ENCODE measurements around the gene NVL. TPM values are rescaled to one million over a fixed set of nuclear protein-coding genes. Genes with fewer than 3 reads are reported as not detected.

Gene NVL
- total and polyA plus RNA-seq, 2 donors from 2014 or later: 16.3 to 24.0 TPM

DNA sequence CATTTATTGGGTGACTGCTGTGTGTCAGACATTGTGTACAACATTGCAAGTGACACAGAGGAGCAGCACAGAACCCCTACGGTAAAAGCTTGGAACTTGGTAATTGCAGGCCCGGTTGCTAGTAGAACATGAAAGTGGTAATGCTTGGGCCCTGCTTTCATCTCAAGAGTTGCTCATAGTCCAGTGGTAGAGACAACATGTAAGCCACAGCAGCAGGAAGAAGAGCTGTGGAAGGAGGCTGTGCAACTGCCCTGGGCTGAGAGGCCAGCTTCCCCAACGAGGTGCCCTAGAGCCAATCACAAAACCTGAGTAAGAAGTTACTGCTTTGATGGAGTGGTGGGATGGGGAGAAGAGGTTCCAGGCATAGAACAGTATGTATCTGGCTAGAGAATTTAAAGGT is 45.1 kb upstream of the NVL start:
- Histone ChIP-seq H3K27ac (ENCODE audit: low read depth in 2 of 2, low read length in 2 of 2) (no peak overlapping the region), H3K4me3 (ENCODE audit: low read length in 3 of 3) (no peak overlapping the region), H3K9me3 (ENCODE audit: control insufficient read depth in 2 of 3, insufficient read depth in 1 of 3, low read length in 3 of 3) (no peaks in the 10 kb centered on the region), H3K36me3 (ENCODE audit: control insufficient read depth in 2 of 3, insufficient read depth in 3 of 3, low read length in 3 of 3) (peaks cover 14 to 50% (median 23%) of the 10 kb centered on the region in 3 donors), H3K4me1 (ENCODE audit: control insufficient read depth in 2 of 3, insufficient read depth in 2 of 3, low read depth in 1 of 3, low read length in 3 of 3) (no peaks in the 10 kb centered on the region), H3K9ac (ENCODE audit: low read length in 3 of 3) (no peak overlapping the region), H3K27me3 (ENCODE audit: control insufficient read depth, insufficient read depth, low read length) (no peaks in the 10 kb centered on the region)
- TF ChIP-seq, protein P1, sequence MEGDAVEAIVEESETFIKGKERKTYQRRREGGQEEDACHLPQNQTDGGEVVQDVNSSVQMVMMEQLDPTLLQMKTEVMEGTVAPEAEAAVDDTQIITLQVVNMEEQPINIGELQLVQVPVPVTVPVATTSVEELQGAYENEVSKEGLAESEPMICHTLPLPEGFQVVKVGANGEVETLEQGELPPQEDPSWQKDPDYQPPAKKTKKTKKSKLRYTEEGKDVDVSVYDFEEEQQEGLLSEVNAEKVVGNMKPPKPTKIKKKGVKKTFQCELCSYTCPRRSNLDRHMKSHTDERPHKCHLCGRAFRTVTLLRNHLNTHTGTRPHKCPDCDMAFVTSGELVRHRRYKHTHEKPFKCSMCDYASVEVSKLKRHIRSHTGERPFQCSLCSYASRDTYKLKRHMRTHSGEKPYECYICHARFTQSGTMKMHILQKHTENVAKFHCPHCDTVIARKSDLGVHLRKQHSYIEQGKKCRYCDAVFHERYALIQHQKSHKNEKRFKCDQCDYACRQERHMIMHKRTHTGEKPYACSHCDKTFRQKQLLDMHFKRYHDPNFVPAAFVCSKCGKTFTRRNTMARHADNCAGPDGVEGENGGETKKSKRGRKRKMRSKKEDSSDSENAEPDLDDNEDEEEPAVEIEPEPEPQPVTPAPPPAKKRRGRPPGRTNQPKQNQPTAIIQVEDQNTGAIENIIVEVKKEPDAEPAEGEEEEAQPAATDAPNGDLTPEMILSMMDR (IDR thresholded peaks at IDR 0.05; ENCODE audit: borderline replicate concordance, extremely low read depth, insufficient read depth): no peak
- DNase-seq (no peak), FAIRE-seq (no peak)
- intact Hi-C loops (cut with DNase I): no loop called here

DNA sequence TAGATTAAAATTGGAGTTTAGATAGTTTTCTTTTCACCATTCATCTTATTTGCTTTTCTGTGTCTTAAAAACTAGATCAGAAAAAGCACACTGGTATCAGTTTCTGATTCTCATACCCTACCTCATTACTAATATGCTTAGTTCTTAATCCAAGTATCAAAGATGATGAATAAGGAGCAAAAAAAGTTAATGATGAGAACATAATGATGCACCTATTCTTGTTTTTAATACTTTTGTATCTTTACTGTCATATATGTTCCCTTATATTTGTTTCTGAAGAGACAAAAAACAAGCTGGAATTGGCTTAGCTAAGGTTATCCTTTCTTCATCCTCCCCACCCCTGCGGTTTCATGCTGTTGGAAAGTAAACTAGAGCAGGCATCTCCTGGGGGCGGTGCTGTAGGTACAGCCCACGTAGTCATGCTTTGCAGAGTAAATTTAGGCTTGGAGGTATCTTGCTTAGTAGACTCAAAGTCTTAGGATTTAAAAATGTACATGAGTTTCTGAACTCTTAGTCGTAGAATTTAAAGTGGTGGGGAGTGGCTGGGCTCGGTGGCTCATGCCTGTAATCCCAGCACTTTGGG is 43.1 kb upstream of the NVL start:
- Histone ChIP-seq H3K27me3 (ENCODE audit: control insufficient read depth, insufficient read depth, low read length) (no peaks in the 10 kb centered on the region), H3K9ac (ENCODE audit: low read length in 3 of 3) (no peak overlapping the region), H3K4me3 (ENCODE audit: low read length in 3 of 3) (no peak overlapping the region), H3K4me1 (ENCODE audit: control insufficient read depth in 2 of 3, insufficient read depth in 2 of 3, low read depth in 1 of 3, low read length in 3 of 3) (no peaks in the 10 kb centered on the region), H3K36me3 (ENCODE audit: control insufficient read depth in 2 of 3, insufficient read depth in 3 of 3, low read length in 3 of 3) (peaks cover 12 to 54% (median 23%) of the 10 kb centered on the region in 3 donors), H3K27ac (ENCODE audit: low read depth in 2 of 2, low read length in 2 of 2) (no peak overlapping the region), H3K9me3 (ENCODE audit: control insufficient read depth in 2 of 3, insufficient read depth in 1 of 3, low read length in 3 of 3) (no peaks in the 10 kb centered on the region)
- intact Hi-C loops (cut with DNase I): no loop called here
- no peak for DNase-seq
- TF ChIP-seq, protein P1 (IDR thresholded peaks at IDR 0.05; ENCODE audit: borderline replicate concordance, extremely low read depth, insufficient read depth): no peak
- FAIRE-seq: no peak

DNA sequence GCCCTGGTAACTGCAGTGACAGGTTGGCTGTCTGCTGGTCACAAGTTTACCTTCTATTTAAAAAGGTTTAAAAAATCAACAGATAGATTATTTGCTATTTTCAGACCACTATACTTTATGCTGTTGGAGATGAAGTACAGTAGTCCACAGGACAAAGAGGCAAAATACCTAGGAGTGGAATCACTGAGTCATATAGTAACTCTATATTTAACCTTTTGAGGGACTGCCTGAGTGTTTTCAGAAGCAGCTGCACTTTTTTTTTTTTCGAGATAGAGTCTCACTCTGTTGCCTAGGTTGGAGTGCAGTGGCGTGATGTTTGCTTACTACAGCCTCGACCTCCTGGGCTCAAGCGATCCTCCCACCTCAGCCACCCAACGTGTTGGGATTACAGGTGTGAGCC is 38.4 kb upstream of the NVL start:
- no peak overlapping the region for H3K9ac ChIP-seq (ENCODE audit: low read length in 3 of 3)

More for the DNA sequence above, 38.4 kb upstream of the NVL start:
- TF ChIP-seq, protein P1 (IDR thresholded peaks at IDR 0.05; ENCODE audit: borderline replicate concordance, extremely low read depth, insufficient read depth): no peak
- intact Hi-C loops (cut with DNase I): no loop called here
- Histone ChIP-seq H3K27me3 (ENCODE audit: control insufficient read depth, insufficient read depth, low read length) (no peaks in the 10 kb centered on the region), H3K9me3 (ENCODE audit: control insufficient read depth in 2 of 3, insufficient read depth in 1 of 3, low read length in 3 of 3) (no peaks in the 10 kb centered on the region), H3K4me3 (ENCODE audit: low read length in 3 of 3) (no peak overlapping the region), H3K27ac (ENCODE audit: low read depth in 2 of 2, low read length in 2 of 2) (no peak overlapping the region), H3K4me1 (ENCODE audit: control insufficient read depth in 2 of 3, insufficient read depth in 2 of 3, low read depth in 1 of 3, low read length in 3 of 3) (peaks cover 0 to 7% (median 3%) of the 10 kb centered on the region in 3 donors), H3K36me3 (ENCODE audit: control insufficient read depth in 2 of 3, insufficient read depth in 3 of 3, low read length in 3 of 3) (peaks cover 12 to 41% (median 17%) of the 10 kb centered on the region in 3 donors)
- no peak for DNase-seq
- no peak for FAIRE-seq
